Nephron (organoid): Measurements from ENCODE around the gene TMEM80.

Experiments used
- H3K27ac Mint-ChIP-seq, 3 experiments: 2 replicates each; pipeline ENCODE4 v1.8.0; 2020; ENCODE audit warnings: mixed read lengths in 3 of 3, mild to moderate bottlenecking in 2 of 3, moderate library complexity in 1 of 3
- H3K27me3 Mint-ChIP-seq: 2 replicates; pipeline ENCODE4 v1.8.0; 2021; ENCODE audit warnings: low read depth, mild to moderate bottlenecking, moderate library complexity, mixed read lengths
- H3K36me3 Mint-ChIP-seq: 2 replicates; pipeline ENCODE4 v1.8.0; 2020; ENCODE audit warnings: low read depth, mixed read lengths
- H3K4me1 Mint-ChIP-seq: 2 replicates; pipeline ENCODE4 v1.8.0; 2020; ENCODE audit warnings: mixed read lengths
- H3K4me3 Mint-ChIP-seq, 3 experiments: 2 replicates each; pipeline ENCODE4 v1.8.0; 2020; ENCODE audit warnings: mild to moderate bottlenecking in 3 of 3, mixed read lengths in 3 of 3, moderate library complexity in 2 of 3
- H3K9me3 Mint-ChIP-seq: 2 replicates; pipeline ENCODE4 v1.8.0; 2020; ENCODE audit warnings: mixed read lengths
- TF ChIP-seq, protein P1 (sequence below), 3 experiments: fragments of 200-600 bp; sonication (generic); IDR thresholded peaks; one replicate each; pipeline ENCODE4 v1.5.0; 2021; ENCODE audit warnings: antibody characterized with exemption in 3 of 3; ENCODE audit not compliant: unreplicated experiment in 3 of 3

Gene TMEM80

DNA sequence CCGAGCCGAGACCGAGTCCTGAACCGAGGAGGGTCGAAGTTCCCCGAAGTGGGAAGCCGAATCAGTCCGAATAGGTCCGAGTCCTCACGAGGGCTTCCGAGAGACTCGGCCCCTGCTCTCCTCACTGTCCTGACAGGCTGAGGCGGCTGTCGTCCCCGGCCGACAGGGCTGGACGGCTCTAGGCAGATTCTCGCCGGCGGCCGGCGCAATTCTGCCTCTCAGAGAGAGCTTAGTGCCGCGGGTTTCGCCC lies 403 bp upstream of the TMEM80 start:
- peaks cover 11% of the 10 kb centered on the region for H3K36me3 Mint-ChIP-seq
- H3K9me3 Mint-ChIP-seq = no peaks in the 10 kb centered on the region
- H3K27me3 Mint-ChIP-seq = peaks cover 5% of the 10 kb centered on the region
- peaks cover 49% of the 10 kb centered on the region for H3K4me1 Mint-ChIP-seq
- TF ChIP-seq, protein P1, sequence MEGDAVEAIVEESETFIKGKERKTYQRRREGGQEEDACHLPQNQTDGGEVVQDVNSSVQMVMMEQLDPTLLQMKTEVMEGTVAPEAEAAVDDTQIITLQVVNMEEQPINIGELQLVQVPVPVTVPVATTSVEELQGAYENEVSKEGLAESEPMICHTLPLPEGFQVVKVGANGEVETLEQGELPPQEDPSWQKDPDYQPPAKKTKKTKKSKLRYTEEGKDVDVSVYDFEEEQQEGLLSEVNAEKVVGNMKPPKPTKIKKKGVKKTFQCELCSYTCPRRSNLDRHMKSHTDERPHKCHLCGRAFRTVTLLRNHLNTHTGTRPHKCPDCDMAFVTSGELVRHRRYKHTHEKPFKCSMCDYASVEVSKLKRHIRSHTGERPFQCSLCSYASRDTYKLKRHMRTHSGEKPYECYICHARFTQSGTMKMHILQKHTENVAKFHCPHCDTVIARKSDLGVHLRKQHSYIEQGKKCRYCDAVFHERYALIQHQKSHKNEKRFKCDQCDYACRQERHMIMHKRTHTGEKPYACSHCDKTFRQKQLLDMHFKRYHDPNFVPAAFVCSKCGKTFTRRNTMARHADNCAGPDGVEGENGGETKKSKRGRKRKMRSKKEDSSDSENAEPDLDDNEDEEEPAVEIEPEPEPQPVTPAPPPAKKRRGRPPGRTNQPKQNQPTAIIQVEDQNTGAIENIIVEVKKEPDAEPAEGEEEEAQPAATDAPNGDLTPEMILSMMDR (IDR thresholded peaks at IDR 0.05; ENCODE audit: unreplicated experiment in 3 of 3) = no peak
- peak overlapping the region; percentile 89 to 91 (median 91) for H3K4me3 Mint-ChIP-seq
- peak overlapping the region; percentile 98 to 99 (median 99) for H3K27ac Mint-ChIP-seq

GRCh38 chr11:696955-697491 lies 1.4 kb downstream of the TMEM80 start:
- Mint-ChIP-seq H3K27ac (peak overlapping the region; percentile 96 to 99 (median 98)), H3K36me3 (peaks cover 15% of the 10 kb centered on the region), H3K4me1 (peaks cover 35% of the 10 kb centered on the region), H3K9me3 (no peaks in the 10 kb centered on the region), H3K4me3 (peak overlapping the region; percentile 89 to 91 (median 91)), H3K27me3 (peaks cover 1% of the 10 kb centered on the region)
- TF ChIP-seq, protein P1 (IDR thresholded peaks at IDR 0.05; ENCODE audit: unreplicated experiment in 3 of 3) = no peak

DNA sequence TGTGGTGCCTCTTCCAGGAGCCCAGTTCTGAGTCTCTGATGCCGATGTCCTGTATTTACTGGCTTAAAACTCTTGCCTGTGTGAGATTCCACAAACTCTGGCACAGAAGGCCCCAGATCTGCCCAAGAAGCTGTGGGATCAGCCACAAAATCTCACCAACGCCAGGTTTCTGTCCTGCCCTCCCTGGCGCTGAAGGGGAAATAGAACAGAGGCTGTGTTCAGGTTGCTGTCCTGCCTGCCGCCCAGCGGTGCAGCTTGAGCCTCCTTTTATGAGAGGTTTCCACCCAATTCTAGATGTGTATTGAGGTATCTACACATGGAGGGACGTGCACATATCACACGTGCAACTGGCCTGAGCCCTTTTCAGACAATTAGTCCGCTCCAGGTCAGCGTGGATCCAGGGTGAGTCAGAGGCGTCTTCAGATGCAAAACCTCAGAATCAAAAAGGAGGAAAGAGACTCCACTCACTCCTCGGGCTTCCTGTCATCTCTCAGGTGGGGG lies 2.2 kb downstream of the TMEM80 start:
- no peaks in the 10 kb centered on the region for H3K27me3 Mint-ChIP-seq
- H3K36me3 Mint-ChIP-seq = peaks cover 15% of the 10 kb centered on the region
- H3K4me1 Mint-ChIP-seq = peaks cover 30% of the 10 kb centered on the region
- no peaks in the 10 kb centered on the region for H3K9me3 Mint-ChIP-seq
- peak overlapping the region; percentile 71 to 91 (median 72) for H3K4me3 Mint-ChIP-seq
- H3K27ac Mint-ChIP-seq = peak overlapping the region; percentile 96 to 99 (median 98)
- TF ChIP-seq, protein P1 (IDR thresholded peaks at IDR 0.05; ENCODE audit: unreplicated experiment in 3 of 3) = no peak

- H3K4me1 Mint-ChIP-seq = peaks cover 23% of the 10 kb centered on the region
- H3K9me3 Mint-ChIP-seq = no peaks in the 10 kb centered on the region
- H3K27me3 Mint-ChIP-seq = no peaks in the 10 kb centered on the region
- H3K27ac Mint-ChIP-seq = peak overlapping the region; percentile 66 to 99 (median 98)
- TF ChIP-seq, protein P1 (IDR thresholded peaks at IDR 0.05; ENCODE audit: unreplicated experiment in 3 of 3) = no peak
- H3K36me3 Mint-ChIP-seq = peaks cover 15% of the 10 kb centered on the region
- peak overlapping the region; percentile 65 to 72 (median 71) for H3K4me3 Mint-ChIP-seq
These were observed 3.0 kb downstream of the TMEM80 start for GRCh38 chr11:698493-699115.

GRCh38 chr11:699116-699508 lies 3.5 kb downstream of the TMEM80 start:
- Mint-ChIP-seq H3K27me3 (no peaks in the 10 kb centered on the region), H3K9me3 (no peaks in the 10 kb centered on the region), H3K27ac (no peak overlapping the region)

More at GRCh38 chr11:699116-699508, 3.5 kb downstream of the TMEM80 start:
- Mint-ChIP-seq H3K4me1 (peaks cover 20% of the 10 kb centered on the region), H3K36me3 (peaks cover 15% of the 10 kb centered on the region), H3K4me3 (peak overlapping the region in 2 of 3 experiments; percentile 35 to 43)
- TF ChIP-seq, protein P1 (IDR thresholded peaks at IDR 0.05; ENCODE audit: unreplicated experiment in 3 of 3) = no peak
